Loucy (cell line): Measurements from ENCODE around the gene STIMATE.

Experiments used
- EZH2phosphoT487 ChIP-seq: fragments of 200-600 bp; IDR thresholded peaks from 2 replicates; pipeline ENCODE4 v1.6.1; 2018; ENCODE audit warnings: antibody characterized with exemption, mild to moderate bottlenecking, moderate library complexity, borderline replicate concordance
- TF ChIP-seq, protein P1 (sequence below): fragments of 200-600 bp; sonication (generic); conservative IDR thresholded peaks from 2 replicates; pipeline ENCODE4 v1.5.1; 2014; ENCODE audit warnings: mild to moderate bottlenecking, antibody characterized with exemption, low read length

- TF ChIP-seq, protein P1, sequence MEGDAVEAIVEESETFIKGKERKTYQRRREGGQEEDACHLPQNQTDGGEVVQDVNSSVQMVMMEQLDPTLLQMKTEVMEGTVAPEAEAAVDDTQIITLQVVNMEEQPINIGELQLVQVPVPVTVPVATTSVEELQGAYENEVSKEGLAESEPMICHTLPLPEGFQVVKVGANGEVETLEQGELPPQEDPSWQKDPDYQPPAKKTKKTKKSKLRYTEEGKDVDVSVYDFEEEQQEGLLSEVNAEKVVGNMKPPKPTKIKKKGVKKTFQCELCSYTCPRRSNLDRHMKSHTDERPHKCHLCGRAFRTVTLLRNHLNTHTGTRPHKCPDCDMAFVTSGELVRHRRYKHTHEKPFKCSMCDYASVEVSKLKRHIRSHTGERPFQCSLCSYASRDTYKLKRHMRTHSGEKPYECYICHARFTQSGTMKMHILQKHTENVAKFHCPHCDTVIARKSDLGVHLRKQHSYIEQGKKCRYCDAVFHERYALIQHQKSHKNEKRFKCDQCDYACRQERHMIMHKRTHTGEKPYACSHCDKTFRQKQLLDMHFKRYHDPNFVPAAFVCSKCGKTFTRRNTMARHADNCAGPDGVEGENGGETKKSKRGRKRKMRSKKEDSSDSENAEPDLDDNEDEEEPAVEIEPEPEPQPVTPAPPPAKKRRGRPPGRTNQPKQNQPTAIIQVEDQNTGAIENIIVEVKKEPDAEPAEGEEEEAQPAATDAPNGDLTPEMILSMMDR, result no peak
- no peak for TF ChIP-seq EZH2phosphoT487
Measured at GRCh38 chr3:52816654-52817053, 80.7 kb downstream of the STIMATE start.
